ENCODE results near the gene GPR37.

DNA sequence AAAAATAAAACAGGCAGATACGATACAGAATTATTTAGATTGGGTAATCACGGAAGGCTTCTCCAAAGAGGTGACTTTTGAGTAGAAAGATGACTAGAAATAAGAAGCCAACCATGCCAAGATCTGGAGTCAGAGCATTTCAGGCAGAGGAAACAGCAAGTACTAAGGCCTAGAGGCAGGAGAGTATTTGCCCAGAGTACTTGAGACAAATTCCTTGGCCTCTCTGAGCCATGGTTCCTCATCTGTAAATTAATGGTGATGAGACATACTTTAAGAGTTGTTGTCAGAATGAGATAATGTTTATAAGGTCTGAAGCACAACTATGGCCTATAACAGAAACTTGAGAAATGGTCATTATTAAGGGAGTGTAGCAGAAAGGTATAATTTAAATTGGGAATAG, 15.8 kb upstream of the GPR37 start:
- no peak for TF ChIP-seq EZH2phosphoT487 (conservative IDR thresholded peaks at IDR 0.05; ENCODE audit: low read length)
- TF ChIP-seq, protein P1, sequence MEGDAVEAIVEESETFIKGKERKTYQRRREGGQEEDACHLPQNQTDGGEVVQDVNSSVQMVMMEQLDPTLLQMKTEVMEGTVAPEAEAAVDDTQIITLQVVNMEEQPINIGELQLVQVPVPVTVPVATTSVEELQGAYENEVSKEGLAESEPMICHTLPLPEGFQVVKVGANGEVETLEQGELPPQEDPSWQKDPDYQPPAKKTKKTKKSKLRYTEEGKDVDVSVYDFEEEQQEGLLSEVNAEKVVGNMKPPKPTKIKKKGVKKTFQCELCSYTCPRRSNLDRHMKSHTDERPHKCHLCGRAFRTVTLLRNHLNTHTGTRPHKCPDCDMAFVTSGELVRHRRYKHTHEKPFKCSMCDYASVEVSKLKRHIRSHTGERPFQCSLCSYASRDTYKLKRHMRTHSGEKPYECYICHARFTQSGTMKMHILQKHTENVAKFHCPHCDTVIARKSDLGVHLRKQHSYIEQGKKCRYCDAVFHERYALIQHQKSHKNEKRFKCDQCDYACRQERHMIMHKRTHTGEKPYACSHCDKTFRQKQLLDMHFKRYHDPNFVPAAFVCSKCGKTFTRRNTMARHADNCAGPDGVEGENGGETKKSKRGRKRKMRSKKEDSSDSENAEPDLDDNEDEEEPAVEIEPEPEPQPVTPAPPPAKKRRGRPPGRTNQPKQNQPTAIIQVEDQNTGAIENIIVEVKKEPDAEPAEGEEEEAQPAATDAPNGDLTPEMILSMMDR (IDR thresholded peaks at IDR 0.05; ENCODE audit: insufficient read depth, low read length, poor library complexity, severe bottlenecking), result no peak

All from SU-DHL-6 (cell line).